Measurements from ENCODE around the gene NSA2.

DNA sequence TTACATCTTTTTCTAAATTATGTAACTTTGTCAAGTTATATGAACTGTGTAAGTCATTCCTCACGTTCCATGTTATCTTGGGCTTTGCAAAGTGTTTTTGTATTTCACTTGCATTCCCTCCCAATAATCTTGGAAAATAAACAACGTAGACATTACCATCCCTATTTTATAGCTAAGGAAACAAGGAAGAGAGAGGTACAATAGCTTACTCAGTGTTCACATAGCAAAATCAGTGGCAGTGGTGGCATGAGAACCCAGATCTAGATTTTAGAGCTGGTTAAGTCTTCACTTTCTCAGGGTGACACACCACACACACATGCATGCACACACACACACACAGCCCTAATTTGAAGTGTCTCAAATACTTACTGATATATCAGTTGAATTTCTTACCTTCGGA is 34.1 kb downstream of the NSA2 start:
- no peak for TF ChIP-seq EZH2 (IDR thresholded peaks at IDR 0.05; ENCODE audit: borderline replicate concordance, low read depth, low read length, severe bottlenecking)
- TF ChIP-seq, protein P1, sequence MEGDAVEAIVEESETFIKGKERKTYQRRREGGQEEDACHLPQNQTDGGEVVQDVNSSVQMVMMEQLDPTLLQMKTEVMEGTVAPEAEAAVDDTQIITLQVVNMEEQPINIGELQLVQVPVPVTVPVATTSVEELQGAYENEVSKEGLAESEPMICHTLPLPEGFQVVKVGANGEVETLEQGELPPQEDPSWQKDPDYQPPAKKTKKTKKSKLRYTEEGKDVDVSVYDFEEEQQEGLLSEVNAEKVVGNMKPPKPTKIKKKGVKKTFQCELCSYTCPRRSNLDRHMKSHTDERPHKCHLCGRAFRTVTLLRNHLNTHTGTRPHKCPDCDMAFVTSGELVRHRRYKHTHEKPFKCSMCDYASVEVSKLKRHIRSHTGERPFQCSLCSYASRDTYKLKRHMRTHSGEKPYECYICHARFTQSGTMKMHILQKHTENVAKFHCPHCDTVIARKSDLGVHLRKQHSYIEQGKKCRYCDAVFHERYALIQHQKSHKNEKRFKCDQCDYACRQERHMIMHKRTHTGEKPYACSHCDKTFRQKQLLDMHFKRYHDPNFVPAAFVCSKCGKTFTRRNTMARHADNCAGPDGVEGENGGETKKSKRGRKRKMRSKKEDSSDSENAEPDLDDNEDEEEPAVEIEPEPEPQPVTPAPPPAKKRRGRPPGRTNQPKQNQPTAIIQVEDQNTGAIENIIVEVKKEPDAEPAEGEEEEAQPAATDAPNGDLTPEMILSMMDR (IDR thresholded peaks at IDR 0.05; ENCODE audit: borderline replicate concordance, extremely low read depth, low read length, poor library complexity, severe bottlenecking): no peak
